K562 treated with DMSO at 1 percent for 24 hours (cell line): ENCODE measurements around the gene IL3RA. TPM values are rescaled to one million over a fixed set of nuclear protein-coding genes. Genes with fewer than 3 reads are reported as not detected.

Experiments used
- total RNA-seq: library from RNA; unstranded; fragments of 300-600 nt; gene quantifications from 2 replicates; pipeline ENCODE4 v1.2.3, GENCODE V29; 2022; ENCODE audit warnings: low read depth; ENCODE audit not compliant: insufficient read depth

IL3RA gene
- not detected in 2 replicates for total RNA-seq

GRCh38 chrX:1336331-1336943 lies at the start of gene IL3RA:
Gene IL3RA, plus strand, starts transcription at chrX:1336785. Its CDS starts 4,981 bp downstream, at chrX:1341766.

GRCh38 chrX:1391707-1392375 lies 55.3 kb downstream of the IL3RA start, which contains the start of gene SLC25A6:
Gene SLC25A6, minus strand, starts transcription at chrX:1392113. Its CDS starts 104 bp downstream, at chrX:1392009.

Other genes starting within 250 kb of the IL3RA start
- gene CRLF2, start 124.1 kb upstream of the IL3RA start, total RNA-seq = not detected in 2 replicates
- gene CSF2RA, start 68.0 kb upstream of the IL3RA start, total RNA-seq = 0.78 TPM in 1 of 2 replicates, not detected in the other
- gene SLC25A6, start 55.3 kb downstream of the IL3RA start, total RNA-seq = 913 and 1,058 TPM in 2 replicates
- 29.1 and 32.0 TPM in 2 replicates for gene ASMTL, start 116.1 kb downstream of the IL3RA start, total RNA-seq
- 0.78 and 1.8 TPM in 2 replicates for gene P2RY8, start 200.4 kb downstream of the IL3RA start, total RNA-seq